Gastroesophageal sphincter (tissue), 4 donors: ENCODE data around the gene ELL2. TPM values are rescaled to one million over a fixed set of nuclear protein-coding genes. Genes with fewer than 3 reads are reported as not detected.

Experiments
- ATAC-seq: fragments of 150-250 bp; one replicate; pipeline ENCODE4 v1.9.1; 2016; ENCODE audit warnings: mild to moderate bottlenecking, moderate library complexity
- H3K27ac ChIP-seq, 4 donors: fragments of 200-600 bp; sonication (generic) in 3 of 4; 1 replicate in 3 of 4; 2 replicates in 1 of 4; pipeline ENCODE4 v1.5.1; 2016 to 2019
- H3K27me3 ChIP-seq: fragments of 200-600 bp; sonication (generic); one replicate; pipeline ENCODE4 v1.5.1; 2019
- H3K36me3 ChIP-seq, 2 donors: fragments of 200-600 bp; sonication (generic); one replicate each; pipeline ENCODE4 v1.5.1; 2019; ENCODE audit warnings: control low read depth in 1 of 2
- H3K4me1 ChIP-seq, 3 donors: fragments of 200-600 bp; sonication (generic); 1 replicate in 2 of 3; 2 replicates in 1 of 3; pipeline ENCODE4 v1.5.1; 2016 to 2019; ENCODE audit warnings: control low read depth in 2 of 3
- H3K4me3 ChIP-seq, 2 donors: fragments of 200-600 bp; sonication (generic); one replicate each; pipeline ENCODE4 v1.5.1; 2019; ENCODE audit warnings: mild to moderate bottlenecking in 1 of 2, moderate library complexity in 1 of 2
- H3K9me3 ChIP-seq, 3 donors: fragments of 200-600 bp; sonication (generic); one replicate each; pipeline ENCODE4 v1.5.1; 2017 to 2019; ENCODE audit warnings: control low read depth in 2 of 3
- EP300 ChIP-seq: sonication (generic); formaldehyde crosslinking; IDR thresholded peaks from one replicate; pipeline ENCODE4 v1.6.1; 2017; ENCODE audit warnings: antibody characterized with exemption, mild to moderate bottlenecking
- POLR2A ChIP-seq, 2 donors: fragments of 450-650 bp; IDR thresholded peaks; one replicate each; pipeline ENCODE4 v1.6.1; 2017; ENCODE audit warnings: antibody characterized with exemption in 2 of 2, mild to moderate bottlenecking in 2 of 2, moderate library complexity in 1 of 2
- POLR2AphosphoS5 ChIP-seq: sonication (generic); formaldehyde crosslinking; IDR thresholded peaks from one replicate; pipeline ENCODE4 v1.6.1; 2017; ENCODE audit warnings: antibody characterized with exemption
- WGBS, 2 donors: methylation state at CpG; one replicate each; pipeline ENCODE4 v1.1.5; 2018; ENCODE audit warnings: low coverage in 1 of 2; 5-methylcytosine and 5-hydroxymethylcytosine counted together
- total RNA-seq, 4 donors: library from RNA; depleted of rRNA; stranded (reverse); fragments of >200 nt; gene quantifications; one replicate each; pipeline ENCODE4 v1.1.0, GENCODE V29; 2016
- TF ChIP-seq, protein P1 (sequence below), 4 experiments: fragments of 200-600 bp in 2 of 4; fragments of 450-650 bp in 2 of 4; sonication (generic) in 1 of 4; IDR thresholded peaks; one replicate each; pipeline ENCODE4 v1.5.1; 2017 to 2019; ENCODE audit warnings: antibody characterized with exemption in 4 of 4, mild to moderate bottlenecking in 2 of 4, moderate library complexity in 2 of 4

Gene ELL2
- total RNA-seq, 4 donors from 2014 or later, result 38.4 to 117 (median 59.3) TPM

DNA sequence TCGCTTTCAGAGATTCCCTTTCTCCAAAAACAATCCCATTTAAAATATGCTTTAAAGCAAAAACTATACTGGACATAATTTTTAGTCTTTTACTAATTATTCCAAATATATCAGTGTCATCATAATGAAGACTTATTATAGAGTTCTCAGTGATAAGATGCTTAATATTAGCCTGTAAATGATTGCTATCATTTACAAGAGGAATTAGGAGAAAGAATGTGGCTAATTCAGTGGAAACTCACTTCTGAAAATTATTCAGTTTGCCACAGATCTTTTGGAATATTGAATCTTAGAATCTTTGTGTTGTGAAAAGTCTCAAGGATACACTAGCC lies 114.4 kb downstream of the ELL2 start:
- H3K27ac ChIP-seq, result no peak overlapping the region
- no peak overlapping the region for H3K4me3 ChIP-seq
- H3K36me3 ChIP-seq, result no peaks in the 10 kb centered on the region
- WGBS, 2 donors, result 8 to 11% methylated on average over 1 of the region's 1 CpG
- peaks cover 0 to 8% (median 3%) of the 10 kb centered on the region in 3 donors for H3K4me1 ChIP-seq
- H3K9me3 ChIP-seq, result no peaks in the 10 kb centered on the region
- TF ChIP-seq POLR2AphosphoS5, result no peak
- no peak for TF ChIP-seq POLR2A (IDR thresholded peaks at IDR 0.05)
- no peak for TF ChIP-seq EP300
- TF ChIP-seq, protein P1, sequence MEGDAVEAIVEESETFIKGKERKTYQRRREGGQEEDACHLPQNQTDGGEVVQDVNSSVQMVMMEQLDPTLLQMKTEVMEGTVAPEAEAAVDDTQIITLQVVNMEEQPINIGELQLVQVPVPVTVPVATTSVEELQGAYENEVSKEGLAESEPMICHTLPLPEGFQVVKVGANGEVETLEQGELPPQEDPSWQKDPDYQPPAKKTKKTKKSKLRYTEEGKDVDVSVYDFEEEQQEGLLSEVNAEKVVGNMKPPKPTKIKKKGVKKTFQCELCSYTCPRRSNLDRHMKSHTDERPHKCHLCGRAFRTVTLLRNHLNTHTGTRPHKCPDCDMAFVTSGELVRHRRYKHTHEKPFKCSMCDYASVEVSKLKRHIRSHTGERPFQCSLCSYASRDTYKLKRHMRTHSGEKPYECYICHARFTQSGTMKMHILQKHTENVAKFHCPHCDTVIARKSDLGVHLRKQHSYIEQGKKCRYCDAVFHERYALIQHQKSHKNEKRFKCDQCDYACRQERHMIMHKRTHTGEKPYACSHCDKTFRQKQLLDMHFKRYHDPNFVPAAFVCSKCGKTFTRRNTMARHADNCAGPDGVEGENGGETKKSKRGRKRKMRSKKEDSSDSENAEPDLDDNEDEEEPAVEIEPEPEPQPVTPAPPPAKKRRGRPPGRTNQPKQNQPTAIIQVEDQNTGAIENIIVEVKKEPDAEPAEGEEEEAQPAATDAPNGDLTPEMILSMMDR (IDR thresholded peaks at IDR 0.05), result no peak
- H3K27me3 ChIP-seq, result no peaks in the 10 kb centered on the region
- no peak for ATAC-seq

DNA sequence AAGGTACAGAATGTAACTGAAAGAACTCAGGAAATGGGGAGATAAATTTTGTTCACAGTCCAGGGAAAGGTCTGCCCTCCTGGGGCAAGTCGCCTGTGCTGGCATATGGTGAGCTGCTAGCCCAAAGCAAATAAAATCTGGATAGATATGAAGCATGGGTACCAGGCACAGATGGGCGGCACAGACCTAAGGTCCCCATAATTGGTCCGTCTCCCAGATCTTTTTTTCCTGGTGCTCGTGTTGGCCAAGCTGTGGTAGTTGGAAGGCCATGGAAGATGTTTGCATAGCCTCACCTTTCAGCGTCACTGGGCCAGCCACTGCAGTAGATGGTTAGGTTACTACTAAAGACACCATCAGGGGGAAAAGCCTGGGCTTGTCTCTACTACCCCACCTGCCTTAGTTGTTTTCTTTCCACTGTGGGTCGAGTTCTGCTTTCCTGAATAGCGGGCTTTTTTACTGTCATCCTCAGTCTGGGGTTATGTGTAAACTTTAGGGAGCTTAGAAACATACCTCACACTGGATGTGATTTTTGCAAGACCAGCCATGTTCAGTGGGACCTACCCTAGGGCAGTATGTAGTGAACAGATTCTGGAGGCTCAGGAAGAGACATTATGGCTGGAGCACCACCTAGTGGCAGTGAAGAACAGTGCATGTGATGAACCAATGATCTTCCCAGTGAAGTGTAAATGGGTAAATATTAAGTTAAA lies 114.9 kb downstream of the ELL2 start:
- 68 to 79% methylated on average over 4 to 7 of the region's 7 CpGs for WGBS, 2 donors

DNA sequence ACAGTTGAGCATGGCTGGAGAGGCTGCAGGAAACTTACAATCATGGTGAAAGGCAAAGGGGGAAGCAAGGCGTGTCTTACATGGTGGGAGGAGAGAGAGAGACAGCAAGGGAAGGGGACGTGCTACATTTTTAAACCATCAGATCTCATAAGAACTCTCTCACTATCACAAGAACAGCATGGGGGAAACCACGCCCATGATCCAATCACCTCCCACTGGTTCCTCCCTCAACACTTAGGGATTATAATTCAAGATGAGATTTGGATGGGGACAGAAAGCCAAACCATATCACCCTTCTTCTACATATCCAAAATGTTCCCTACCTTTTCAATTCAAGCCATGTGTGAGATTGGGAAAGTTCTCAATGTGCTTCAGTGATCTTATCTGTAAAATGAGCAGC lies 116.3 kb downstream of the ELL2 start:
- no peak for ATAC-seq
- Histone ChIP-seq H3K9me3 (no peaks in the 10 kb centered on the region), H3K4me1 (peaks cover 0 to 15% (median 3%) of the 10 kb centered on the region in 3 donors), H3K27ac (peak overlapping the region in 1 of 4 donors; percentile 12), H3K4me3 (no peak overlapping the region), H3K27me3 (no peaks in the 10 kb centered on the region), H3K36me3 (no peaks in the 10 kb centered on the region)
- WGBS, 2 donors, result 84 to 92% methylated on average over 2 to 3 of the region's 3 CpGs
- TF ChIP-seq POLR2AphosphoS5 (no peak), POLR2A (IDR thresholded peaks at IDR 0.05) (no peak), EP300 (no peak)
- TF ChIP-seq, protein P1 (IDR thresholded peaks at IDR 0.05), result no peak

More for the DNA sequence above, 114.9 kb downstream of the ELL2 start:
- Histone ChIP-seq H3K36me3 (no peaks in the 10 kb centered on the region), H3K4me3 (no peak overlapping the region), H3K4me1 (peaks cover 0 to 11% (median 3%) of the 10 kb centered on the region in 3 donors), H3K27ac (no peak overlapping the region), H3K27me3 (no peaks in the 10 kb centered on the region), H3K9me3 (no peaks in the 10 kb centered on the region)
- TF ChIP-seq POLR2AphosphoS5 (no peak), POLR2A (IDR thresholded peaks at IDR 0.05) (no peak), EP300 (no peak)
- TF ChIP-seq, protein P1 (IDR thresholded peaks at IDR 0.05), result peak; percentile 93 to 97 (median 94)
- ATAC-seq, result peak; percentile 71

DNA sequence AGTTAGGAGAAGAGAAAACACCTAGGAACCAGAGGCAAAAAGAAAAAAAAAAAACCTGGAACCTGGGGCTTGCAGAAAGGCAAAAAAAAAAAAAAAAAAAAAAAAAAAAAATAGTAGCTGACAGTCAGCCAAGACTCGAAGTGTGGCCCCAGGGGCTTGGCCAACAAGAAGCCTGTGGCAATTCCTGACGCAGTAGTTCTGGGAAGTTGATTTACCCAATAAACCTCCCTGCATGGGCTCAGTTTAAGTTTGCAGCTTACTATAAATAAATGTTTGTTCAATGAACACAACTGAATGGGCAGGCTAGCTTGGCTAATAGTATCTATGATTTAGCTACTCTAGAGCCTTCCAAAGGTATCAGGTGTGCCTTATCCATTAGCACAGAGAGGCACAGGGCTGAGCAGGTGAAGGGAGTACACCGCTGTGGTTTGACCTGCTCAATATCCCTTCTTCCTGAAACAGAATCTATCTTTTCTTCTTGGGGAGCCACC lies 117.9 kb downstream of the ELL2 start:
- Histone ChIP-seq H3K4me1 (peaks cover 0 to 15% (median 3%) of the 10 kb centered on the region in 3 donors), H3K9me3 (no peaks in the 10 kb centered on the region), H3K27ac (peak overlapping the region in 2 of 4 donors; percentile 45 to 63), H3K27me3 (no peaks in the 10 kb centered on the region), H3K4me3 (no peak overlapping the region), H3K36me3 (no peaks in the 10 kb centered on the region)
- no peak for TF ChIP-seq POLR2A (IDR thresholded peaks at IDR 0.05)
- no peak for TF ChIP-seq EP300
- TF ChIP-seq, protein P1 (IDR thresholded peaks at IDR 0.05), result no peak
- no peak for TF ChIP-seq POLR2AphosphoS5
- 60 to 62% methylated on average over 2 to 3 of the region's 3 CpGs for WGBS, 2 donors
- peak; percentile 33 for ATAC-seq
